Hepatocyte (in vitro differentiated cells): ENCODE data around the gene ZNF439.

ENCODE experiments used
- EZH2 ChIP-seq: fragments of 200-600 bp; sonication (generic); IDR thresholded peaks from 2 replicates; pipeline ENCODE4 v1.6.1; 2016; ENCODE audit warnings: antibody characterized with exemption, mild to moderate bottlenecking, borderline replicate concordance
- EZH2phosphoT487 ChIP-seq: fragments of 200-600 bp; sonication (generic); IDR thresholded peaks from one replicate; pipeline ENCODE4 v1.6.1; 2018; ENCODE audit warnings: antibody characterized with exemption, mild to moderate bottlenecking, low read depth, moderate library complexity; ENCODE audit not compliant: unreplicated experiment, severe bottlenecking
- TF ChIP-seq, protein P1 (sequence below): fragments of 200-600 bp; sonication (generic); IDR thresholded peaks from 2 replicates; pipeline ENCODE4 v1.5.1; 2016; ENCODE audit warnings: antibody characterized with exemption, mild to moderate bottlenecking; ENCODE audit not compliant: poor library complexity

DNA sequence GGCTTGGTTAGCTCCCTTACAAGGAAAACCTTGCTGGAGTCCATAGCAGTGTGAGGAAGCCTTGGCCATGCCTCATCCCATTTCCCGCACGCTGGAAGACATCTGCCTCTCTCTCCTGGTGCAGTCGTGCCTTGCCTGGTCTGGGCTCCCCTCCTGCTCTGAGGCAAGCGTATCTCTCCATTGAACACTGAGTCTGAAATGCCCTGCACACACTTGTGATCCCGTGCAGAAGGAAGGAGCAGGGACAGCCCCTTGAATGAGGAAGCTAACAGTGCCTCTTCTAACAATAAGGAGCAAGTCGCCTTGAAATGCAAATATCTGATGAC lies 34.9 kb upstream of the ZNF439 start:
- TF ChIP-seq, protein P1, sequence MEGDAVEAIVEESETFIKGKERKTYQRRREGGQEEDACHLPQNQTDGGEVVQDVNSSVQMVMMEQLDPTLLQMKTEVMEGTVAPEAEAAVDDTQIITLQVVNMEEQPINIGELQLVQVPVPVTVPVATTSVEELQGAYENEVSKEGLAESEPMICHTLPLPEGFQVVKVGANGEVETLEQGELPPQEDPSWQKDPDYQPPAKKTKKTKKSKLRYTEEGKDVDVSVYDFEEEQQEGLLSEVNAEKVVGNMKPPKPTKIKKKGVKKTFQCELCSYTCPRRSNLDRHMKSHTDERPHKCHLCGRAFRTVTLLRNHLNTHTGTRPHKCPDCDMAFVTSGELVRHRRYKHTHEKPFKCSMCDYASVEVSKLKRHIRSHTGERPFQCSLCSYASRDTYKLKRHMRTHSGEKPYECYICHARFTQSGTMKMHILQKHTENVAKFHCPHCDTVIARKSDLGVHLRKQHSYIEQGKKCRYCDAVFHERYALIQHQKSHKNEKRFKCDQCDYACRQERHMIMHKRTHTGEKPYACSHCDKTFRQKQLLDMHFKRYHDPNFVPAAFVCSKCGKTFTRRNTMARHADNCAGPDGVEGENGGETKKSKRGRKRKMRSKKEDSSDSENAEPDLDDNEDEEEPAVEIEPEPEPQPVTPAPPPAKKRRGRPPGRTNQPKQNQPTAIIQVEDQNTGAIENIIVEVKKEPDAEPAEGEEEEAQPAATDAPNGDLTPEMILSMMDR, result no peak
- TF ChIP-seq EZH2, result no peak
- TF ChIP-seq EZH2phosphoT487, result no peak
